ENCODE data around the gene CTNNA3.
"Not testable (repeated sequence)": the region's sequence is repeated elsewhere in the genome, so short reads cannot be mapped to it uniquely, and the experiment has no call there.

Gene CTNNA3

DNA sequence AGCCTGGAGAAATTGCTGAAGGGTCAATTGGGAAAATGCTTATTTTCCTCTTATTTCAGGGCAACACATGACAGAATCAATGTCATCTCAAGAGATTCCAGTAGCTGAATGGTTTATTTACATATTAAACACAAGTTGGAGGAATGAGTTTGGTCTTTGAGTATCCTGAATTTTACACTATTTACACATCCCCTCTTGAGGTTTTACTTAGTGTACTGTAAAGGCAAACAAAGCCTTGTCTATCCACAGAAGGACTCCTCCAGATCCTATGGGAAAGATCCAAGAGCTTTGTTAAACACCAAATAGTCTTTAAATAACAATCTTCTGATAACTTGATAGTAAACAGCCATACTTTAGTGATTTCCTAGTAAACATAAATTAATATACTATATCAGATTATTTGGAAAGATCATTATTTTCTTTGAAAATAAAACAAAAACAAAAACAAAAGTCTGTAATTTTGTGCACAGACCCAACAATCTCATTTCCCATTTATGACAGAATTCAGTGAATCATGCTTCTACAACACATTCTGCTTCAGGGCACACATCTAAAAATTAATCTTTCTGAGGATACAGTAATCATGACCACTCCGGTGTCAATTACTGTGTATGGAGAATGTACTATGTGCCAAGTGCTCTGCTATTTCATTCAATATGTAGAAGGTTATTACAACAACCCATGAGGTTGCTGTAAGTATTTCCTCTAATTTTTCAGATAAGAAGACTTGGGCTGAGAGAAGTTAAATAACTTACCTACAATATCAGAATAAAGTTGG lies 1345.2 kb downstream of the CTNNA3 start:
- no peak for DNase-seq

DNA sequence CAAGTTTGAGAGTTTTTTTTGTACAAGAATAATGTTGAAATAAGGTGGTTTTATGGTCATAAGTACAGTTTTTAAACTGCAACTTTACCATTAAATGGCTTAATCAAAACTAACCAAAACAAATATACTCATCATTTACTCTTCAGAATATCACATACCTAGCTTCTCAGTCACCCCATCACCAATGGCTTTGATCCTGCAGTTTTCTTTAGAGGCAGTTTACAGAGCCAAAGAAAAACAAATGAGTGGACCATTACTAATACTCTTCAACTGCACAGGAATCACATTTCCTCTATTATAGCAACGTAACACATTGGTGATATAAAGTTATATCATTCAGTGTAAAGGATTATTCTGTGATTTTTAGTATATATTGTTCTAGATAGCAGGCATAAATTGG lies 1346.3 kb downstream of the CTNNA3 start:
- no peak for DNase-seq

DNA sequence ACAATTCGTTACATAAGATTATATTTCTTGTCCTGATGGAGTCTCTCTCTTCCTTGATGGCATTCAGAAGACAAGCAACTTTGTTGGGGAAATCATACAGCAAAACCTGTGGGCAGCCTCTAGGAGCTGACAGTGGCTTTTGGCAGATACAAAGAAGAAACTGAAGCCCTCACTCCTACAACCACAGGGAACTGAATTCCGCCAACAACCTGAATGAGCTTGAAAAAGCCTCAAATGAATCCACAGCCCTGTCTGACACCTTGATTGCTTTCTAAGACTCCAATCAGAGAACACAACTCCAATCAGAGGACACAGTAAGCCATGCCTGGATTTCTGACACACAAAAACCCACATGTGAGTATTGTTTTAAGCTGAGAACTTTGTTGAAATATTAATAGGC lies 1346.9 kb downstream of the CTNNA3 start:
- no peak for DNase-seq

DNA sequence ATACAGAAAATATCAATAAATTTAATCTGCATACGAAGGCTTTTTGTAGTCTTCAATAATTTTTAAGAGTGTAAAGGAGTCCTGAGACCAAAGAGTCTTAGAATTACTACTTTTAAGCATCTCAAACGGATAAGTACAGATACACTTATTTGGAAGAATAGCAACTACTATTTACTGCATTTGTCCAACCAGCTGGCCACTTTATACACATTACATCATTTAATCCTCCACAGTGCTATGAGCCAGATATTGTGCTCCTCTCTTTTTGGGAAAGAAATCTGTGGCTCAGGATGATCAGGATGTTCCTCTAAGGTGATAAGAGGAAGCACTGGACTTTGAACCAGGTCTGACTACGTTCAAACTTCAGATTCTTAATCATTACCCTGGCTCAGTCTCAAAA lies 1358.8 kb downstream of the CTNNA3 start:
- DNase-seq: no peak

DNA sequence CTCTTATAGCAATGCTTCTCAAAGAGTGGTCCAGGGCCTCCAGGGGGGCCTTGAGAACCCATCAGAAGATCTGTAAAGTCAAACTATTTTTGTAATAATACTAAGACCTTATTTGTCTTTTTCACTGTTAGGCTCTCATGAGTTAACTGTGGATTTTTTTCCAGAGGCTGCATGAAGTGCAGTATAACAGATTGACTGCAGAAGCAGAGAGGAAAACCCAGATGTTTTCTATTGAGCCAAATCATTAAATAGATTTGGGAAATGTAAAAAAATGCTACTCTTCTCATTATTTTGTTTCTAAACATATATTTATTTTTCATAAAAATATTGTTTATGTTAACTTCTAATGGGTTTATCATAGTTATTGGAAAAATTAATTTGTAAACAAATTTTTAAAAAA lies 1359.2 kb downstream of the CTNNA3 start:
- DNase-seq: no peak

DNA sequence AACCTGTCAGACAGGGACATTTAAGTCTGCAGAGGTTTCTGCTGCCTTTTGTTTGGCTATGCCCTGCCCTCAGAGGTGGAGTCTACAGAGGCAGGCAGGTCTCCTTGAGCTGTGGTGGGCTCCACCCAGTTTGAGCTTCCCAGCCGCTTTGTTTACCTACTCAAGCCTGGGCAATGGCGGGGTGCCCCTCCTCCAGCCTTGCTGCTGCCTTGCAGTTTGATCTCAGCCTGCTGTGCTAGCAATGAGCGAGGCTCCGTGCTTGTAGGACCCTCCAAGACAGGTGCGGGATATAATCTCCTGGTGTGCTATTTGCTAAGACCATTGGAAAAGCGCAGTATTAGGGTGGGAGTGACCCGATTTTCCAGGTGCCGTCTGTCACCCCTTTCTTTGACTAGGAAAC lies 1360.2 kb downstream of the CTNNA3 start:
- DNase-seq: not testable (repeated sequence)

DNA sequence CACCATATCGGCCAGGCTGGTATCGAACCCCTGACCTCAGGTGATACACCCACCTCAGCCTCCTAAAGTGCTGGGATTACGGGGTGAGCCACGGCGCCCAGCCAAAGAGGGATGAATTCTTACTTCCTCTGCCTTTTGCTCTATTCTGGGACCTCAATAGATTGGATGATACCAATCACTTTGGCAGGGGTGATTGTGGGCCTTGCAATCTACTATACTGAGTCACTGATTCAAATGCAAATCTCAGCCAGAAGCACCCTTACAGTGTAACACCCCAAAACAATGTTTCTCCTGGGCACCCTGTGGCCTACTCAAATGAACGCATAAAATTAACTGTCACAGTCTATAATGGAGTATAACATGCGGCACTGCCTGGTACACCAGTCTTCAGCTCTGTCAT lies 1366.8 kb downstream of the CTNNA3 start:
- no peak for DNase-seq

DNA sequence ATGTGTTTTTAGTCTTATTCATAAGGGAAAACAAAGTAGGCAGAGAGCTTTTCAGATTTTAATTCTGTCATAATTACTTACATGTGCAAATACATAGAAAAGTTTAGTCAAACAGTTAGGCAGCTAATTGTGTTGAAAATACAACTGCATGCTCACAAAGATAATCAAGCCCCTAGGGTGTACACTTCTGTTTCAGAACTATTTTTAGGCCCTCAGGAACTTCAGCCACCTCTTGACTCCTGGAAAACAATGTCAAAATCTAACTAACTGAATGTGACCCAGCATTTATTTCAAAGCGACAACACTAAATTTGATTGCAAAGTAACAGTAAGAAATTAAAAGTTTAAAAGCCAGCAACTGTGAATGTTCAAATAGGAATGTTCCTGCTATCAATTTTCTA lies 1369.1 kb downstream of the CTNNA3 start:
- no peak for DNase-seq

DNA sequence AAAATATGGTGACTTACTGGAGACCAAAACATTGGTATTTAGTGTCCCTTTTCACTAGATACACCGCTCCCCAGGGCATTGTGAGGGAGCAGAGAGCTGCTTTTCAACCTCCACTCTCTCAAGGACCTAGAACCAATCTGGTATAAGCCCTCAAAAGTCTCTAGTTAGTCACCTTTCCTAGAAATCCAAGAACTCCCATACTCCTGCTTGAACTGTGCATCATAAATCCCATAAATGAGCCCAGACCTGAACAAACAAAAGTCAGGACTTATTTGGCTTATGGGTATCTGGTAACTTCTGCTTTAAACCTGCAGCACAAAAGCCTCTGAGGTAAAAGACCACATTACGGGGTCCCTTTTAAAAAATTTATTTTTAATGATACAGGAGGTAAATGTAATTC lies 1373.2 kb downstream of the CTNNA3 start:
- DNase-seq: no peak

DNA sequence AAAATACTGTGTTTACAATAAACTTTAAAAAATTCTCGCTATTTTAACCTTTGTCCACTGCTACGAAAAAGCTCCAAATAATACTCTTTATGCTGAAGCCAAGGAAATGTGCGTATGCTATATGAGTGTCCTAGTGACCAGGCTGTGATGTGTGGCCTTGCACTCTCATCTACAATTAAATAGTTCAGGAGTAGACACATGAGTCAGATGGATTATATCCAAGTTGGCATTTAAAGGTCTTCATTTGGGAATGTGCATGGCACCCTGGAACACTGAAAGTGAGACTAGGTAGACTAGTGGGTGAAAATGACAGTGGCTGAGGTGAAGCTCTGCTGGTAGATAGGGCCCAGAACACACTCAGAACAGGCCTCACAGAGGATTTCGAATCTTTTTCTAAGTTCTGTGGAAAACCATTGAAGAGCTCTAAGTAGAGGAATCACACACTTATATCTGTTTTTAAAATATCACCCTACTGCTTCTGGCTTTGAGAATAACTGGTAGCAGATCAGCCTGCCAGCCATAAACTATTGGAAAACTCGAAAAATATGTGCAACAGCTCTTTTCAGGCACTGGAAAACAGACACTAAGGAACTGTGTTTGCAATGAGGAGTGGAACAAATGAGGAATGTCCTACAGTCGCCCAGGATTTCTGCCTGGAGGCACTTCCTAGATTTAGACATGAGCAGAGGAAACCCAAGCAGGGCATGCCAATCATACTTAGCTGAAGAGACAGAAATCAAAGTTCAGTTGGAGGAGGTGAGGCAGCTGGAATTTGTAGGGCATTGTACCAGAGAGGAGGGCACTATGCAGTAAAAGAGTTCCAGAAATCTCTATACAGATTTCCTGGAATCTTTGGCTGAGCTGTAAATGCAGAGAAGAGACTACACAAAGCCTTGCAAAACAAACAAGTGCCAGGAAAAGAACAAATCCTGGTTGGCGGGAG lies 1374.0 kb downstream of the CTNNA3 start:
- no peak for DNase-seq

DNA sequence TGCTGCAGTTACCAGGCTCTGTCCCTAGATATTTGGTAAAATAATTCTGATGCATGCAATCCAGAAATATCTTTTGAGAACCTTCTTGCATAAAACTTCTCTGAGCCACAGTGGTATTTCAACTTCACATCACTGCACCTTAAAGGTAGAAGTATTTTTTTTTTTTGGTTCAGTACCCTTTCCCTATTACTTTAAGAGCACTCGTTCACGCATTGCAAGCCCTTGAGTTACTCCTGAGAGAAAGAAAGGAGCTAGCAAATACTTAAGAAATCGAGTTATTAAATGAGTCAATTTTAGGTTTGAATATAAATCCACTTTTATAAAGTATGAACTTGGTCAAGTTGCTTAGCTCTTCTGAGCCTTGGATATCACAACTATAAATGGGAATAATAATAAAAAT lies 1377.2 kb downstream of the CTNNA3 start:
- DNase-seq: no peak

DNA sequence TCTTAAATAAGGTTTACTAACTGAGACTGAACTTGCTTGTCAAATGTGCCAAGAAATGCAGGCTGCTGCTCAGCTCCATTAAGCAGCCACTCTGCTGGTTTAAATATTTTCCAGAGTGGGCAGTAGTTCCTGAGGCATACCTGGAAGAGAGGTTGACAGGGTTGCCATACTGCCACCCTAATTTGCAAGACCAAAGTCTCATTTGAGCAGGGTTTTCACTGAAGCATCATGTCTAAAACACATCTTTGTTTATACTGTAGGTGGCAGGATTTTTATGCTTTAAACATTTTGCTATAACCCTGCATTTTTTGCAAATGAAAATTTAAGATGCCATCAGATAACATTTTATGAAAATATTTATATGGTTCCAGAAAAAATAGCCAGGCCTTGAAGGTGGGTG lies 1388.2 kb downstream of the CTNNA3 start:
- DNase-seq: no peak

DNA sequence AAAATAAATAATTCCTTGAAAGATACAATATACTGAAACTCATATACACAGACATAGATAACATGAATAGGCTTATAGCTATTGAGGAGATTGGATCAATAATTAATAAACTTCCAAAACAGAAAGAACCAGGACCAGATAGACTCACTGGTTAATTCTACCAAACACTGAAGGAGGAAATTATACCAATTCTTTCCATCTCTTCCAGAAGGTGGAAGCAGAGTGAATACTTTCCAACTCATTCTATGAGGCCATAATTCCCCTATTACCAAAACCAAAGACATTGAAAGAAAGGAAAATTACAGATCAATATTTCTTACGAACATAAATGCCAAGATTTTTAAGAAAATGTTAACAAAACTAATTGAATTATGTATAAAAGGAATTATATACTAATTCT lies 1394.9 kb downstream of the CTNNA3 start:
- no peak for DNase-seq

DNA sequence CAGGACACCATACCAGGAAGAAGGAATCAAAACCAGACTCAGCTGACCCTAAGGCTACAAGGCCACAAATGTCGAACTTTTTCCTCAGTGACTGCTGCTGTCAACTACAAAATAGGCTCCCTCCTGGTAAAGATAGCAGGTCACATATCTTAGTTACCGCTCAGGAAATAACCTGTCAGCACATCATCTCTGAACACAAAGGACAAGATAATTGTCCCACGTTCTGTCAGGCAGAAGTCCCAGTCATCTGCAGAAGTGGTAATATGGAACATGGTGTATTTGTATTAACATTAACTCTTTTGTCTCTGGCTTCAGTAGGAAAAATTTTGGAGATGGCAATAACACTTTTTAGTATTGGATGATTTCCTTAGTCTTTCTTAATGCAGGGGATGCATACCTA lies 1400.4 kb downstream of the CTNNA3 start:
- no peak for DNase-seq

DNA sequence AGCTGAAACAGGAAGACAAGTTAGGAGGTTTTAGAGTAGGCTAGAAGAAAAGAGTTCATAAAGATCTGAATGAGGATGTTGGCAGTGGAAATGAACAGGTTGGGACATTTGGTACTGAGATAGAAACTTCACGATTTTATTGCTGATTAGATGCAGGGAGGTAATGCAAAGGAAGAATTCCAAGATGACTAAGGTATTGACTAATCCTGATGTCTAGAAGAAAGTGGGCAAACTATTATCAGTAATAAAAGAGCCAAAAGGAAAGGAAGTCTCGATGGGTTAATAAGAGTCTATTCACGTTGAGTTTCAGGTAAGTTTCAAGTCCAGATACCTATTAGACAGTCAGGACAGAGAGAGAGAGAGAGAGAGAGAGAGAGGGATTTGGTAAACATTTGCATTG lies 1401.5 kb downstream of the CTNNA3 start:
- DNase-seq: no peak

DNA sequence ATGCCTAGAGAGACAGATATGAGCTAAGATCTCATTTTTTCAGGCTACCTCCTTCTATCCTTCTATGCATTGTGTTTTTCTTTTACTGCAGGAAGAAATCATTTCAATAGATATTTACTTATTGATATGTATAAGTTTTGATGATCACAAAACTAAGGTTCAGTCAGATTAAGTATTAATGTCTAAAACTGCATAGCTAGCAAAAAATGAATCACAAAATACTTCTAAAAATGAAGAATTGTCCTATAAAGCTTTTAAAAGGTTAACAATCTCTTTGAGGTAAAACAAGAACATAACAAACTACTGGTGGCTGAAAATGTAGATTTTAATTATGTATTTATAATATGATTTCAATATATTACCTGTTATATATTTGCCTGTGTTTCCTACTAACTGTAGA lies 1403.1 kb downstream of the CTNNA3 start:
- no peak for DNase-seq

DNA sequence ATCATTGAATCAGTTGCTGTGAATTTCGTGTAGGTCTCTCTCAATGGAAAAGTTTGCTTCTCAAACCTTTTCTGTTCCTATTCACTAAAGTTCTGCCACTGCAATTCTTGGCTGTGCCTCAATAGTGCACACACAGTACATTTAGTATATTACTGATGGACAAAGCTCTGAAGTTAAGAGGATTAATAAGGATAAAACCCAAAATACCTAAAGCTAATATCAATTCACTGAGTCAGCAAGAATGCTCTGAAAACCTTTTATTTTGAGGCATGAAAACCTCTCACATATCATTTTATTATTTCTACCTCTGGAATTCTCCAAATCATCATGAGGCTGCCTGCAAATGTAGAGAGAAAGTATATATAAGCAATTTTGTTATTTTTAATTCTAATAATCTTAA lies 1403.5 kb downstream of the CTNNA3 start:
- DNase-seq: no peak

DNA sequence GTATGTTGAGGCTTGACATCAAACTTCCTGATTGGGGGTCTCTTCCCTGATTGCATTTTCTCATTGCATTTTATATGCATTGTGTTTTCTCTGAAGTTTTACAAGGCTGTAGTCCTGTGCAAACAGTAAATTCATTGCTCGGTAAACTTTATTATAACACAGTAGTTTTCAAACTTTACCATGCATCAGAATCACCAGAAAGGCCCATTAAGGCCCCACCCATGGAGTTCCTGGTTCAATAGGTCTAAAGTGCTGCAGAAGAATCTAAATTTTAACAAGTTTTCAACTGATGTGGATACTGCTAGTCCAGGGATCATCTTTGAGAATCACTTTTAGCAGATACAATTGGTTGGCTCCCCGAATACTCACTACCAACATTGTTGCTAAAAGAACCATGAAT lies 1404.9 kb downstream of the CTNNA3 start:
- no peak for DNase-seq

DNA sequence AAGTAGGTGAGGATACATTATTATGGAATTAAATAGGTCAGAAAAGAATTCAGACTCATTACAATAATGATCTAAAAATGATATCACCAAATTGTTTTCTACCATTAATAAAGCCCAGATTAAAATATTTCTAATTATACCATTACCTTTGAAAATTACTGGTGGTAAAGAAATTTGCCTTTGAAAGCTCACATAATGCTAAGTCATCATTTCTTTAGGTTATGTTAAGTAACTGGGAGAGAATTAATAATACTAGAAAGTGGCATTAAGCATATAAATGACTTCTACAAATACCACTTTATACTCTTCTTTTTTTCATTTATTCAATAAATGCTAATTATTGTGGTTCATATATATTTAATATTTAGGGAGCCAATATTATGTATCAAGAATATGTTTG lies 1411.4 kb downstream of the CTNNA3 start:
- DNase-seq: no peak

DNA sequence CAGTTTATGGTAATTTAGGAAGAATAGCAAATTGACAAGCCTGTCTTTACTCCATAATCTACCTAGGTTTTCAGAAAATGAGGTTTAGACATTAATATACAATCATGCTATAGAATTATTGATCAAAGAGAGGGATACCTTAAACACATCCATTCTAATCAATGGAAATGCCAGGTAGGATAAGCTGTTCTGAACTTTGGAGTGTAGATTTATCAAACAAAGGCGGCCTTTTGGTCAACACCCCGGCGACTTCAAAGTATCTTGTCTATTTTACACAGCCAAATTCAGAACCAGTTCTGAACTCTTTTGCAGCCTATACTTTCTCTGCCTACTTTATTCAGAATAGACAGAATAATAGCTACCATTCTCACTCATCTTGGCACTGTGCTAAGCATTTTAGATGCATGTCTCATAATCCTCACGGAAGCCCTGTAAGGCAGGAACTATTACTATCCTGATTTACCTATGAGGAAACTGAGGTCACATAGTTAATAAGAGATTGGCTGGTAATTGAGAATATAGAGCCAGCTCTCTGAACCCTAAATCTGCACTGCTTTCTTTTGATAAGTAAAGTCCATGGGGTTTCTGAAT lies 1412.0 kb downstream of the CTNNA3 start:
- DNase-seq: no peak

DNA sequence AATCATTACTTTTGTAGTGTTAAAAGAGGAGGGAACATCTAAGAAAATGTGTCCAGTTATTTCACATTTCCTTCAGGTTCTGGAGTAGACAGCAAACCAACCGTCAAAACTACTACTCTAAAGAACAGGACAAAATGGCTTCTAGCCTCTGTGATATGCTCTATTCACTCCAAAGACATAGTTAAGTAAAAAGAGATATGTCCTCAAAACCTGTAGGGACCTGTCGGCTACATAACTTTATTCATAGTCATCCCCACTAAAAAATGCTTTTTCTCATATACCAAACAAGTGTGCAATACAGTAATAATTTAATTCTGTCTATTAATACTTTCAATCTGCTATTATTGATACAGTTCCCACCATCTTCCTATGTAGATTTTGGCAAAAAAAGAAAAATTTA lies 1412.9 kb downstream of the CTNNA3 start:
- DNase-seq: no peak

DNA sequence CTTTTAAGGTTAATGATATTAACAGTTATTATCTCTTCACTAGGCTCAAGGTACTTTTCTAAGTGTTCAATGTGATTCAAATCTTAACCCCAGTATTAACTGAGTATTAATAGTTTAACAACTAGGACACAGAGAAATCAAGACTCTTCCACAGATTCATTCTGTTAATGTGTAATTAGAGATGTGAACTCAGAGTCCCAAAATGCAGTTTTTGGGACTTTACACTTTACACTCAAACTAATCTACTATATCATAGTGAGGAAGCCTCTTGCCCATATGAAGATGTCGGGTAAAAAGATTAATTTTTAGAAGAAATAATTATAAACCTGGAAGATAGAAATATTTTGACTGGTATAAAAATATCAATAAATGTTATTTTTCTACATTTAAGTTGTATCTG lies 1414.7 kb downstream of the CTNNA3 start:
- DNase-seq: no peak

DNA sequence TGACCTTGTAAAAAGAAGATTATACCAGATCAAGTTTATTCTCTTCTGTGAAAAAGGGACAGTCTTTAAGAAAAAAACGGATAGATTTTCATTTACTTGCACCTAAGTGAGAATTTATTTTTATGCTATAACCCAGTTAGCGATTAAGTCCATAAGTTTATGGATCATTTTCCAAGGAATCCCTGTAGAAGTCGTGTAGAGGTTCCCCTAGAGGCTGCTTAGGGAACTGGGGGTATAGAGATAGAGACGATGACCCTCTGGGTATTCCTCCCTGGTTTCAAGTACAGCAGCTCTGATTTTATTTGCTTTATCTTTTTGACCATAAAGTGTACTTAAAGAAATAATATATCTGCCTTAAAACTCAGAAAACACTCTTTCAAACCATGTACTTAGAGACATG lies 1418.5 kb downstream of the CTNNA3 start:
- no peak for DNase-seq

All from T-helper 2 cell (primary cell).